ENCODE measurements around the gene ASTN2. TPM values are rescaled to one million over a fixed set of nuclear protein-coding genes. Genes with fewer than 3 reads are reported as not detected.
A peak's percentile ranks its signal among the peaks of the same experiment; 100 is the strongest.

ASTN2 gene
- total RNA-seq, 1 experiment from 2014 or later: 4.8 TPM

DNA sequence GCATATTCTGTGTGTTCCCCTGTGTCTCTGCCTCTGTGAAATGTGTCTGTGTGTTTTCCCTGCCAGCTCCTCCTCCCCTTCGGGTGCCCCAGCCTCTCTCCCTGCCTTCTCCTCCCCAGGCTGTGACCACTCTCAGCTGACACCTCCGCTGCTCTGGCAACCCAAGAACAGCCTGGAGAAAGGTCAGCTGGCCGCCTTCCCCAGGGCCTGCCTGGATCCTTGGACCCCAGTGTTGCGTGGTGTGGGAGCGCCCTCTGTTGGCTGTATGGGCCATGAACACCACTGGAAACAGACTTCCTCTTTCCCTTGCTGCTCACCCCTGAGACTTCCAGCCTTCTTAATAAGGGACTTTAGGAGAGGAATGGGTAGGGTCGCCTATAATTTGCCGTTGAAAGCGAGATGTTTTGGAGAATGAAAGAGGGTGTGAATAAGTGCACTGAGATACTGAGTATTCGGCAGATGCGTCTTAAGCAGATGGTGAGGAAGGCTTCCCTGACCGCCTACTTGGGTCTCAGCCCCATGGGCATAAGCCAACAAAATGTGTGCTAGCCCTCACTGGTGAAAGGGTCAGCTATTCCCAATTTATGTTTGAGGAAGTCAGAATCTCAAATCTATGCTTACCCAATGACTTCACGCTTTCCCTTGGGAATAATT lies 842.6 kb downstream of the ASTN2 start:
- POLR2A ChIA-PET: no interaction called here
- H3K9me2 ChIP-seq (ENCODE audit: insufficient read depth): no peaks in the 10 kb centered on the region
- peaks cover 2 to 5% of the 10 kb centered on the region in 2 experiments; a peak in 3 of 4 replicates for H3K4me1 ChIP-seq (ENCODE audit: control insufficient read depth in 1 of 2, insufficient read depth in 2 of 2, low read length in 2 of 2)

More for the DNA sequence above, 842.6 kb downstream of the ASTN2 start:
- H3K79me2 ChIP-seq (ENCODE audit: insufficient read depth, low read length): no peaks in the 10 kb centered on the region
- H3K4me3 ChIP-seq (replicated peaks in 1 of 2; ENCODE audit: low read depth in 1 of 2, low read length in 2 of 2): no peak overlapping the region
- TF ChIP-seq EGR1 (IDR thresholded peaks at IDR 0.05; ENCODE audit: low read depth): no peak
- no peak for TF ChIP-seq SP1 (IDR thresholded peaks at IDR 0.05; ENCODE audit: low read depth)
- TF ChIP-seq, protein P1, sequence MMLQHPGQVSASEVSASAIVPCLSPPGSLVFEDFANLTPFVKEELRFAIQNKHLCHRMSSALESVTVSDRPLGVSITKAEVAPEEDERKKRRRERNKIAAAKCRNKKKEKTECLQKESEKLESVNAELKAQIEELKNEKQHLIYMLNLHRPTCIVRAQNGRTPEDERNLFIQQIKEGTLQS (IDR thresholded peaks at IDR 0.05): no peak
- no peak for TF ChIP-seq SIN3A (IDR thresholded peaks at IDR 0.05; ENCODE audit: low read depth)
- peak; percentile 81 to 93 (median 91) for TF ChIP-seq CTCF (IDR thresholded peaks at IDR 0.05 in 2 of 3, conservative IDR thresholded peaks at IDR 0.05 in 1 of 3; ENCODE audit: borderline replicate concordance in 1 of 3, insufficient read depth in 1 of 3, low read depth in 2 of 3, low read length in 2 of 3)
- TF ChIP-seq, protein P2, sequence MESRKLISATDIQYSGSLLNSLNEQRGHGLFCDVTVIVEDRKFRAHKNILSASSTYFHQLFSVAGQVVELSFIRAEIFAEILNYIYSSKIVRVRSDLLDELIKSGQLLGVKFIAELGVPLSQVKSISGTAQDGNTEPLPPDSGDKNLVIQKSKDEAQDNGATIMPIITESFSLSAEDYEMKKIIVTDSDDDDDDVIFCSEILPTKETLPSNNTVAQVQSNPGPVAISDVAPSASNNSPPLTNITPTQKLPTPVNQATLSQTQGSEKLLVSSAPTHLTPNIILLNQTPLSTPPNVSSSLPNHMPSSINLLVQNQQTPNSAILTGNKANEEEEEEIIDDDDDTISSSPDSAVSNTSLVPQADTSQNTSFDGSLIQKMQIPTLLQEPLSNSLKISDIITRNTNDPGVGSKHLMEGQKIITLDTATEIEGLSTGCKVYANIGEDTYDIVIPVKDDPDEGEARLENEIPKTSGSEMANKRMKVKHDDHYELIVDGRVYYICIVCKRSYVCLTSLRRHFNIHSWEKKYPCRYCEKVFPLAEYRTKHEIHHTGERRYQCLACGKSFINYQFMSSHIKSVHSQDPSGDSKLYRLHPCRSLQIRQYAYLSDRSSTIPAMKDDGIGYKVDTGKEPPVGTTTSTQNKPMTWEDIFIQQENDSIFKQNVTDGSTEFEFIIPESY (IDR thresholded peaks at IDR 0.05; ENCODE audit: extremely low read depth, insufficient replicate concordance, low read length): no peak
- no peak for TF ChIP-seq POLR2A (IDR thresholded peaks at IDR 0.05; ENCODE audit: borderline replicate concordance, extremely low read depth, insufficient read depth, insufficient read length)
- no peak for TF ChIP-seq CEBPB (IDR thresholded peaks at IDR 0.05; ENCODE audit: low read depth)
- TF ChIP-seq SRF (IDR thresholded peaks at IDR 0.05; ENCODE audit: low read depth): no peak
- peak; percentile 97 for TF ChIP-seq RAD21 (IDR thresholded peaks at IDR 0.05; ENCODE audit: low read depth)
- no peak for TF ChIP-seq EZH2 (IDR thresholded peaks at IDR 0.05)
- no peak for TF ChIP-seq TCF7L2 (IDR thresholded peaks at IDR 0.05; ENCODE audit: borderline replicate concordance, extremely low read depth, insufficient read depth, insufficient read length)
- TF ChIP-seq ZFX (IDR thresholded peaks at IDR 0.05): no peak
- no peak for TF ChIP-seq CBX3 (IDR thresholded peaks at IDR 0.05; ENCODE audit: low read depth)
- TF ChIP-seq, protein P3, sequence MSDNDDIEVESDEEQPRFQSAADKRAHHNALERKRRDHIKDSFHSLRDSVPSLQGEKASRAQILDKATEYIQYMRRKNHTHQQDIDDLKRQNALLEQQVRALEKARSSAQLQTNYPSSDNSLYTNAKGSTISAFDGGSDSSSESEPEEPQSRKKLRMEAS (IDR thresholded peaks at IDR 0.05): no peak
- no peak for TF ChIP-seq YY1 (IDR thresholded peaks at IDR 0.05; ENCODE audit: extremely low read depth, insufficient replicate concordance, low read depth, low read length)
- no peak overlapping the region for H3K4me2 ChIP-seq (ENCODE audit: low read length)
- no peaks in the 10 kb centered on the region for H3K27me3 ChIP-seq (ENCODE audit: insufficient read depth, low read length)
- H2AFZ ChIP-seq (ENCODE audit: low read depth, low read length, poor library complexity, severe bottlenecking): no peak overlapping the region
- ATAC-seq (peak; percentile 99), DNase-seq (ENCODE audit: low read depth, low spot score) (peak; percentile 33)
- ChIA-PET CTCF (interaction anchor here (0.6 to 4.9 kb wide), 13 partner anchors 12 to 981 kb away, joined by 3 to 33 read pairs (median 3); partner anchors contain the start of gene PAPPA), RAD21 (ENCODE audit: low non-redundant PET in 1 of 2, low total read pairs in 2 of 2, uncharacterized antibody in 2 of 2, unreplicated experiment in 2 of 2) (interaction anchor here in 1 of 2 experiments (1.3 kb wide), 1 partner anchor 979 kb away, joined by 4 read pairs; no protein-coding TSS in a partner anchor)
- intact Hi-C loops (cut with micrococcal nuclease): loop anchor here (1.0 to 5.0 kb wide), 7 partner anchors 77 to 979 kb away; no protein-coding TSS in a partner anchor
- no peak overlapping the region for H3K9ac ChIP-seq (ENCODE audit: low read length)
- H4K20me1 ChIP-seq (ENCODE audit: insufficient read depth): no peaks in the 10 kb centered on the region
- no peaks in the 10 kb centered on the region for H3K36me3 ChIP-seq (ENCODE audit: control insufficient read depth in 1 of 2, insufficient read depth in 2 of 2, low read length in 2 of 2)
- no TSS peak for BruUV-seq (replicated peaks)
- no peaks in the 10 kb centered on the region for H3K9me3 ChIP-seq (ENCODE audit: control insufficient read depth in 1 of 2, insufficient read depth in 1 of 2, low read depth in 1 of 2, low read length in 2 of 2)
- no peak overlapping the region for H3K27ac ChIP-seq (ENCODE audit: low read depth, low read length)
